Astrocyte of the cerebellum (primary cell): ENCODE data around the gene TPCN1.

Experiments used
- DNase-seq: peaks from one replicate; pipeline ENCODE4 v3.0.0-alpha.2; 2011; ENCODE audit warnings: low read depth
- H3K4me3 ChIP-seq: 2 replicates; pipeline ENCODE4 v1.5.1; 2011; ENCODE audit warnings: mild to moderate bottlenecking, low read depth, low read length, moderate library complexity
- in situ Hi-C: cut with HindIII; loops from 2 replicates; pipeline ENCODE4 v1.10.0; 2017; ENCODE audit warnings: low sequenced_read_pairs
- TF ChIP-seq, protein P1 (sequence below): IDR thresholded peaks from 2 replicates; pipeline ENCODE4 v1.5.1; 2012; ENCODE audit warnings: low read length, low read depth, moderate library complexity, mild to moderate bottlenecking; ENCODE audit errors: missing control alignments

Gene TPCN1

DNA sequence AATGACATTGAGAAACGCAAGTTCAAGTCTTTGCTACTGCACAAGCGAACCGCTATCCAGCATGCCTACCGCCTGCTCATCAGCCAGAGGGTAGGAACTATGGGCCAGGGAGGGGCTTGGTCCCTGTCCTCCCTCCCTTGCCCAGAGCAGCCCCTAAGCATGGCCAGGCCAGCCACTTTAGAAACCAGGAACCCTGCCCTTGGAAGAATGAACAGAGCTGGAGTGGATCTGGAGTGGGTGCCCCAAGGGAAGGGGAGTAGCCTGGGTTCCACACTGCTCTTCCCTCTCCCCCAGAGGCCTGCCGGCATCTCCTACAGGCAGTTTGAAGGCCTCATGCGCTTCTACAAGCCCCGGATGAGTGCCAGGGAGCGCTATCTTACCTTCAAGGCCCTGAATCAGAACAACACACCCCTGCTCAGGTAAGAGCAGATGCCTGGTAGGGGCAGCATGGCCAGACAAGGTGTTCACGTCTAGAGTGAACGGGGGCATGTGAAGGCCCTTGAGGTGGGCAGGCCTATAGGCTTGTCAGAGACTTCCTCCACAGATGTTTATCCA, 55.8 kb downstream of the TPCN1 start:
- no peak for DNase-seq
- in situ Hi-C loops, result no loop called here
- TF ChIP-seq, protein P1, sequence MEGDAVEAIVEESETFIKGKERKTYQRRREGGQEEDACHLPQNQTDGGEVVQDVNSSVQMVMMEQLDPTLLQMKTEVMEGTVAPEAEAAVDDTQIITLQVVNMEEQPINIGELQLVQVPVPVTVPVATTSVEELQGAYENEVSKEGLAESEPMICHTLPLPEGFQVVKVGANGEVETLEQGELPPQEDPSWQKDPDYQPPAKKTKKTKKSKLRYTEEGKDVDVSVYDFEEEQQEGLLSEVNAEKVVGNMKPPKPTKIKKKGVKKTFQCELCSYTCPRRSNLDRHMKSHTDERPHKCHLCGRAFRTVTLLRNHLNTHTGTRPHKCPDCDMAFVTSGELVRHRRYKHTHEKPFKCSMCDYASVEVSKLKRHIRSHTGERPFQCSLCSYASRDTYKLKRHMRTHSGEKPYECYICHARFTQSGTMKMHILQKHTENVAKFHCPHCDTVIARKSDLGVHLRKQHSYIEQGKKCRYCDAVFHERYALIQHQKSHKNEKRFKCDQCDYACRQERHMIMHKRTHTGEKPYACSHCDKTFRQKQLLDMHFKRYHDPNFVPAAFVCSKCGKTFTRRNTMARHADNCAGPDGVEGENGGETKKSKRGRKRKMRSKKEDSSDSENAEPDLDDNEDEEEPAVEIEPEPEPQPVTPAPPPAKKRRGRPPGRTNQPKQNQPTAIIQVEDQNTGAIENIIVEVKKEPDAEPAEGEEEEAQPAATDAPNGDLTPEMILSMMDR, result no peak
- H3K4me3 ChIP-seq, result no peak overlapping the region

DNA sequence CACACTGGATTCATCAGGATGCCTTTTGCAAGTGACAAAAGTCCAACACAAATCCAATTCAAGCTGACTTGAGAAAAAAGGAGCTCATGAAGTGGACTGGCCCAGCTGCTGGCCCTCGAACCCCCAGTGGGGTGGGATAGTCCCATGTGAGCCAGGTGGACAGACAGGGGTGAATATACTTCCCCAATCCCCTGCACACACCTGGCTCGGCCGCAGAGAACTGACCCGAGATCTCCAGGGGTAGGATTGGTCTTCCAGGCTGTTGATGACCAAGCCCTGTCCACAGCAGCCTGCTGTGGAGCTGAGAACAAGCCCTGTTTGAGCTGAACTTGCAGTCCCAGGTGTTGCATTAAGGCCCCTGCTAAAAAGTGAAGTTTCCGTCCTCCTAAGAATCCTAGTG, 56.2 kb downstream of the TPCN1 start:
- TF ChIP-seq, protein P1, result no peak
- DNase-seq, result no peak
- in situ Hi-C loops, result no loop called here
- no peak overlapping the region for H3K4me3 ChIP-seq

DNA sequence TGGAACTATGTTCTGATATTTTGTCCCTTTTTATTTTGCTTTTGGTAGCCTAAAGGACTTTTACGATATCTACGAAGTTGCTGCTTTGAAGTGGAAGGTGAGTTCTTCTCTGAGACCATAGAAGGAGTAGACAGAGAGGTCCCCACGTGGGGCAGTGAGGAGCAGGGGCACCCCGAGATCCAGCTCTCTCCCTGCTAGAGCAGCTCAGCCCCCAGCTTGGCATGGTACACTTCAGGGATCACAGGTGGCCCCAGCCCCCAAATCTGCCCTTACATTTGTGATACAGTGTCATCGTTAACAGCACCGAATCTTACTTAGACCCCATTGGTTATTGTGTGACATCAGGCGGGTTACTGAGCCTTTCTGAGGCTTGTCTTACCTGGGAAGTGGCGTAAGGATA, 56.9 kb downstream of the TPCN1 start:
- no peak overlapping the region for H3K4me3 ChIP-seq
- DNase-seq, result no peak
- TF ChIP-seq, protein P1, result no peak
- in situ Hi-C loops, result no loop called here

DNA sequence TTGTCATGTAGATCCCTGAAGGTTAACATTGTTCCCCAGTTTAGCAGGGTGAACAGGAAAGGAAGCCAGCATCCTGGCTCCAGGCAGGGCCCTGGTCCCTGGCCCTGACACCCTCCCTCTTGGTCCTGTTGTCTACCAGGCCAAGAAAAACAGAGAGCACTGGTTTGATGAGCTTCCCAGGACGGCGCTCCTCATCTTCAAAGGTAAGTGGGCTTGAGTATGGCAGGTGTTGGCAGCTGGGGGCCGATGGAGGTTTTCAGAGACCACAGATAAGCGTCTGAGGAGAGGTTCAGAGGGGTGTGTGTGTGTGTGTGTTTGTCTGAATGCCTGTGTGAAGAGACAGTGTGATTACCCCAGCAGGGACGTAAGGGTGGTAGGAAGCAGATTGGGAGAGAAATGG, 57.4 kb downstream of the TPCN1 start:
- in situ Hi-C loops, result no loop called here
- no peak for DNase-seq
- TF ChIP-seq, protein P1, result no peak

DNA sequence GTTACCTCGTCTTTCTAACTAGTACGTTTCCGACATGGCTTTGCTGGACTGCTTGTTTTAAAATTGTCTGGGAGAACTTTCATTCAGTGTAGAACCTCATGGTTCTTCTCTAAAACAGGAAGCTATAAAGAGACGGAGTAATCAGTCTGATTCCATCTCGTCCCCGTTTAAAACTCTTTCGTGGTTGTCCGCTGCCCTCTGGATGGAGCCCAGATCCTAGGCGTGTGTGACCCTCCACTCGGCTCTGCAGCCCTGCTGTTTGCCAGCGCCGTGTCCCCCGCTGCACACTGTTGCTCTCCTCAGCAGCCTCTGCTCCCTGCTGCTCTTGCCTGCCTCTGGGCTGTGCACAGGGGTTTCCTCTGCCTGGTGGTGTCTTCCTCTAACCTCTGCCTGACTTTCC, 63.5 kb downstream of the TPCN1 start:
- no peak for DNase-seq

More for the DNA sequence above, 57.4 kb downstream of the TPCN1 start:
- no peak overlapping the region for H3K4me3 ChIP-seq

DNA sequence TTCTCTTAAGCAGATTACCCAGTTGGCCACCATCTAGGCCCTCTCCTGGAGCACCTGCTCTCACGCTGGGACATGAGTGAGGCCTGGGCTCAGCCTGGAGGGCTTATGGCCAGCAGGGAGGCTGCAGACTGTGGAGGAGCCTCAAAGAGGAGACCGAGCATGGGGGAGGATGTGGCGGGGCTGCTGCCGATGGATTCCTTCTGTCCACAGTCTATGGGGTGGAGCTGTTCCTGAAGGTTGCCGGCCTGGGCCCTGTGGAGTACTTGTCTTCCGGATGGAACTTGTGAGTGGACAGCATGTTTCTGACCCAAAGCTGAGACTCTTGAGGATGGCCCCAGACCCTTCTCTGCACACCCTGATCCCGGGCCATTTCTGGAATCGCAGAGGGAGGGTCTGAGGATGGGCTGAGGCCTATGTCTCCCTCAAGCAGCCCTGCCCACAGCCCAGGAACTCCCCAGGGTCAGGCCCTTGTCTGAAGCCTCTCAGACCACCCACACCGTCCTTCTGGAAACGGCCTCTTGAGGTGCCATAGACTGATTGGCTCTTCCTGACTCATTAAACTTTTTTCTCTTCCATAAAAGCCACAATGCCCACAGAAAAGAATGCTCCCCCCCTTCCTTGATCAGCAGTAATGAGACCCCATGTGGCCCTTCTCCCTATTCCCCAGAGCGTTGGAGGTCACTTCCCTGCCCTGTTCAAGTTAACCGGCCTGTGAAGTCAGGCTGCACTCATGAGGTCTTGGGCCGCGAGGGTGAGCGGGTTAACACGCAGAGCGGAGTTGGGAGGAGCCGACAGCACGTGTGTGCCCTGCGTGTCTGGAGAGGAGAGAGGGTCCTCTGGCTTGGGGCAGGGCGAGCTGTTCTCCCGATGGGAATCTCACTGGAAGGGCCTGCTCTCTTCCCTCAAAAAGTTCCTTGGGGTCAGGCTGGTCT, 64.7 kb downstream of the TPCN1 start:
- no peak for DNase-seq
- TF ChIP-seq, protein P1, result no peak
- in situ Hi-C loops, result no loop called here
- no peak overlapping the region for H3K4me3 ChIP-seq

More for the DNA sequence above, 63.5 kb downstream of the TPCN1 start:
- TF ChIP-seq, protein P1, result no peak
- in situ Hi-C loops, result no loop called here
- no peak overlapping the region for H3K4me3 ChIP-seq
